Ovary (tissue), 3 donors: Measurements from ENCODE around the gene PLCH2.

Experiments used
- EP300 ChIP-seq: sonication (generic); formaldehyde crosslinking; IDR thresholded peaks from one replicate; pipeline ENCODE4 v1.6.1; 2017; ENCODE audit warnings: antibody characterized with exemption
- POLR2A ChIP-seq: fragments of 450-650 bp; IDR thresholded peaks from one replicate; pipeline ENCODE4 v1.6.1; 2017; ENCODE audit warnings: antibody characterized with exemption, mild to moderate bottlenecking, moderate library complexity
- TF ChIP-seq, protein P1 (sequence below), 3 donors: fragments of 450-650 bp in 2 of 3; fragments of 200-600 bp in 1 of 3; IDR thresholded peaks; one replicate each; pipeline versions ENCODE4 v1.5.1 to v1.8.0; 2016 to 2022; ENCODE audit warnings: antibody characterized with exemption in 3 of 3, mild to moderate bottlenecking in 1 of 3
- donor health status: DM: no; HTN: no; CAD: no.

- TF ChIP-seq, protein P1, sequence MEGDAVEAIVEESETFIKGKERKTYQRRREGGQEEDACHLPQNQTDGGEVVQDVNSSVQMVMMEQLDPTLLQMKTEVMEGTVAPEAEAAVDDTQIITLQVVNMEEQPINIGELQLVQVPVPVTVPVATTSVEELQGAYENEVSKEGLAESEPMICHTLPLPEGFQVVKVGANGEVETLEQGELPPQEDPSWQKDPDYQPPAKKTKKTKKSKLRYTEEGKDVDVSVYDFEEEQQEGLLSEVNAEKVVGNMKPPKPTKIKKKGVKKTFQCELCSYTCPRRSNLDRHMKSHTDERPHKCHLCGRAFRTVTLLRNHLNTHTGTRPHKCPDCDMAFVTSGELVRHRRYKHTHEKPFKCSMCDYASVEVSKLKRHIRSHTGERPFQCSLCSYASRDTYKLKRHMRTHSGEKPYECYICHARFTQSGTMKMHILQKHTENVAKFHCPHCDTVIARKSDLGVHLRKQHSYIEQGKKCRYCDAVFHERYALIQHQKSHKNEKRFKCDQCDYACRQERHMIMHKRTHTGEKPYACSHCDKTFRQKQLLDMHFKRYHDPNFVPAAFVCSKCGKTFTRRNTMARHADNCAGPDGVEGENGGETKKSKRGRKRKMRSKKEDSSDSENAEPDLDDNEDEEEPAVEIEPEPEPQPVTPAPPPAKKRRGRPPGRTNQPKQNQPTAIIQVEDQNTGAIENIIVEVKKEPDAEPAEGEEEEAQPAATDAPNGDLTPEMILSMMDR (IDR thresholded peaks at IDR 0.05) = no peak
- TF ChIP-seq POLR2A (no peak), EP300 (no peak)
Measured at GRCh38 chr1:2435091-2435490, 41.0 kb upstream of the PLCH2 start.
